ENCODE data around the gene PRDM8. TPM values are rescaled to one million over a fixed set of nuclear protein-coding genes. Genes with fewer than 3 reads are reported as not detected.

PRDM8 gene
- total RNA-seq, 1 donor from 2014 or later, result 1.6 TPM

DNA sequence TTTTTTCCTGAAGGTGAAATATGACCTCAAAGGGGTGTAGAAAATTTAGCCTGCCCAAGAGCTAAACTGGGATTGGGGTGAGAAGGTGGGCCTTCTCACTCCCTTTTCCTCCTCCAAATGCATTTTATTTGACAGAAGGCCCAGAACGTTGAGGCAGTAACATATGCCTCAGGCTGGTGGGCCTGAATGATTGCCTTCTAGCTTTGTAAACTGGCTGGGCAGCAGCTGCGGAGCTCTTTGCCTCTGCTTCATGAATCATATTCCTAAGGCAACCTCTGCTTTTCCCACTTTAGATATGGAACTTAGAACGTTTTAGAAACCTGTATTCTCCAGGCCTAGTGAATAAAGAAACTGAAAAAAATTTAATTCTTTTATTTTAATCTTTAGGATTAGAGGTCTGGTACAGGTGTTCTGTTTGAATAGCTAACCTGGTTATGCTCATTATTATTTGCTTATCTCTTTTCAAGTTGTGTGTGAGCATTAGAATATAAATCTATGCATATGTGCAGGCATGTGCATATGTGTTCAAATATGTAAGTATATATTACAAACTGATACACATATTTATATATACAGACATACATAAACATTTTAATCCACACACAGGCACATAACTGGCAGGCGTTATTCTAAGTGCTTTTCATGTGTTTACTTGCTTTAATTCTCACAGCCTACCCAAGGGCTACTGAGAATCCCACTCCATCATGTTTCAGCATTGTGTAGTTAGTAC is 11.5 kb downstream of the PRDM8 start:
- TF ChIP-seq, protein P1, sequence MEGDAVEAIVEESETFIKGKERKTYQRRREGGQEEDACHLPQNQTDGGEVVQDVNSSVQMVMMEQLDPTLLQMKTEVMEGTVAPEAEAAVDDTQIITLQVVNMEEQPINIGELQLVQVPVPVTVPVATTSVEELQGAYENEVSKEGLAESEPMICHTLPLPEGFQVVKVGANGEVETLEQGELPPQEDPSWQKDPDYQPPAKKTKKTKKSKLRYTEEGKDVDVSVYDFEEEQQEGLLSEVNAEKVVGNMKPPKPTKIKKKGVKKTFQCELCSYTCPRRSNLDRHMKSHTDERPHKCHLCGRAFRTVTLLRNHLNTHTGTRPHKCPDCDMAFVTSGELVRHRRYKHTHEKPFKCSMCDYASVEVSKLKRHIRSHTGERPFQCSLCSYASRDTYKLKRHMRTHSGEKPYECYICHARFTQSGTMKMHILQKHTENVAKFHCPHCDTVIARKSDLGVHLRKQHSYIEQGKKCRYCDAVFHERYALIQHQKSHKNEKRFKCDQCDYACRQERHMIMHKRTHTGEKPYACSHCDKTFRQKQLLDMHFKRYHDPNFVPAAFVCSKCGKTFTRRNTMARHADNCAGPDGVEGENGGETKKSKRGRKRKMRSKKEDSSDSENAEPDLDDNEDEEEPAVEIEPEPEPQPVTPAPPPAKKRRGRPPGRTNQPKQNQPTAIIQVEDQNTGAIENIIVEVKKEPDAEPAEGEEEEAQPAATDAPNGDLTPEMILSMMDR (IDR thresholded peaks at IDR 0.05; ENCODE audit: unreplicated experiment), result no peak

DNA sequence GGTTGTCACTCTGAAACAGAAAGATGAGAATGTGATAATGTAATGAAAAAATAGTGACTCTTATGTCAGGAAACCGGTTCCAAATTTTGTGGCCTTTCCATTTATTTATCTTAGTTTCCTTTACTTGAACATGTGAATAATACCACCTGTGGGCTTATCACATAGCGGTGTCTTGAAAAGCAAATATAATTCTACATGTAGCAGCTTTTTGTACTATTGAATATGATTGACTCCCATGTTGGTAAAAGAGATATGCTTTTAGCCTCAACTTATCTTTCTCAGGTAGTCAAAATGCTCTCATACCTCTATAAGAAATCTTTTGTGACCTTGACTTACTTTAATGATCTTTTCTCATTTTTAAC is 12.0 kb downstream of the PRDM8 start:
- no peak for DNase-seq (ENCODE audit: low spot score in 2 of 2, unreplicated experiment in 2 of 2)
- TF ChIP-seq, protein P1 (IDR thresholded peaks at IDR 0.05; ENCODE audit: unreplicated experiment), result no peak
- H3K27me3 Mint-ChIP-seq (ENCODE audit: low read depth), result peaks cover 78% of the 10 kb centered on the region
- peaks cover 8% of the 10 kb centered on the region for H3K4me1 Mint-ChIP-seq
- peaks cover 3% of the 10 kb centered on the region for H3K36me3 Mint-ChIP-seq
- H3K9me3 Mint-ChIP-seq, result no peaks in the 10 kb centered on the region
- no peak overlapping the region for H3K4me3 Mint-ChIP-seq
- no peak overlapping the region for H3K27ac Mint-ChIP-seq

More for the DNA sequence above, 11.5 kb downstream of the PRDM8 start:
- Mint-ChIP-seq H3K4me3 (no peak overlapping the region), H3K9me3 (no peaks in the 10 kb centered on the region), H3K4me1 (peaks cover 8% of the 10 kb centered on the region), H3K36me3 (peaks cover 3% of the 10 kb centered on the region), H3K27ac (no peak overlapping the region), H3K27me3 (ENCODE audit: low read depth) (peaks cover 84% of the 10 kb centered on the region)
- DNase-seq (ENCODE audit: low spot score in 2 of 2, unreplicated experiment in 2 of 2), result no peak

DNA sequence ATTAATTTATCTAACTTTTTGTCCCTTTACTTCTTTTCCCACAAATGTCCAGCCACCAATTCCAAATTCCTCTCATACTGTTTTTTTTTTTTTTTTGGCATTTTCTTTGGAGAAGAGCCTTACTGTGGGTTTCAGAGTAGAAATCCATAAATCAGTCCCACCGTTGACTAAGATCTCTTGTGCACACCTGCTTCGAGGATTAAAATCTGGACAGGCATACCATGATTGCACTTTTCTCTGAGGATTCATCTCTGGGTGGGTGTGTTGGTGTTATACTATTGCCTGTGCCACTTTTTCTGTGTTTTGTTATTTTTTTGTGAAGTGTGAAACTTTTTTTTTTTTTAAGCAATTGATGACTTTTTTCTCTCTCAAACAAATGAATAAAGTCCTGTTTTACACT is 13.2 kb downstream of the PRDM8 start:
- Mint-ChIP-seq H3K36me3 (peaks cover 3% of the 10 kb centered on the region), H3K4me1 (peaks cover 9% of the 10 kb centered on the region), H3K9me3 (no peaks in the 10 kb centered on the region), H3K27ac (no peak overlapping the region), H3K27me3 (ENCODE audit: low read depth) (peaks cover 69% of the 10 kb centered on the region), H3K4me3 (no peak overlapping the region)
- TF ChIP-seq, protein P1 (IDR thresholded peaks at IDR 0.05; ENCODE audit: unreplicated experiment), result no peak
- no peak for DNase-seq (ENCODE audit: low spot score in 2 of 2, unreplicated experiment in 2 of 2)

DNA sequence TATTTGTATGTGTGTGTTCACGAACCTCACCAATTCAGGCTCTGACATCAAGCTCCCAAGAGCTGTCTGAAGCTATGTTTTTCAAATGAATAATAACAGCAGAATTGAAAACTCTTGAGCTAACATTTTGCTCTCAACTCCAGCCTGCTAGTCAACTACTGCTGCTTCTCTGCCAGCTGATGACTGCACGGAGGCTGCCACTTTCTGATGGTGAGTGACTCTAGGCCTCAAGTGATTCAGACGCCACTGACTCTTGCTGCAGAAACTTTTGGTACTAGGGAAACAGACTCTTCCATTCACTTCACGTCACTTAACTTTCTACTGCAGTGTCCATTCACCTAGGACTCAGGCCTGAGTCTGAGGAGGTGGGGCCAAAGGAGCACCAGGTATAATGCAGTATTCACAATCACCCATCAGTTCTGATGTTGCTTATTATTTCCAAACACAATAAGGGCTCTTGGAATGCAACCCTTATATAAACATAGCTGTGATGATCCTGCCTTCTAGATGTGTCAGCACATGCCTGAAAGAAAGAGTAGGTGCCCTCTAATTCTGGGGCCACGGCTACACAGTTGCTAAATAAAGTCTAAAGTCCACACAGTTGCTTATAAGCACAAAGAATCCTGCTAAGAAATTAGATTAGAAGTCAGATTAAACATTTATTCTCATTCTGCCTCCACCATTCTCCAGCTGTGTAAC is 16.0 kb downstream of the PRDM8 start:
- Mint-ChIP-seq H3K27me3 (ENCODE audit: low read depth) (peaks cover 62% of the 10 kb centered on the region), H3K4me3 (no peak overlapping the region), H3K9me3 (no peaks in the 10 kb centered on the region), H3K4me1 (peaks cover 9% of the 10 kb centered on the region), H3K36me3 (no peaks in the 10 kb centered on the region), H3K27ac (no peak overlapping the region)
- DNase-seq (ENCODE audit: low spot score in 2 of 2, unreplicated experiment in 2 of 2), result no peak
- TF ChIP-seq, protein P1 (IDR thresholded peaks at IDR 0.05; ENCODE audit: unreplicated experiment), result no peak

DNA sequence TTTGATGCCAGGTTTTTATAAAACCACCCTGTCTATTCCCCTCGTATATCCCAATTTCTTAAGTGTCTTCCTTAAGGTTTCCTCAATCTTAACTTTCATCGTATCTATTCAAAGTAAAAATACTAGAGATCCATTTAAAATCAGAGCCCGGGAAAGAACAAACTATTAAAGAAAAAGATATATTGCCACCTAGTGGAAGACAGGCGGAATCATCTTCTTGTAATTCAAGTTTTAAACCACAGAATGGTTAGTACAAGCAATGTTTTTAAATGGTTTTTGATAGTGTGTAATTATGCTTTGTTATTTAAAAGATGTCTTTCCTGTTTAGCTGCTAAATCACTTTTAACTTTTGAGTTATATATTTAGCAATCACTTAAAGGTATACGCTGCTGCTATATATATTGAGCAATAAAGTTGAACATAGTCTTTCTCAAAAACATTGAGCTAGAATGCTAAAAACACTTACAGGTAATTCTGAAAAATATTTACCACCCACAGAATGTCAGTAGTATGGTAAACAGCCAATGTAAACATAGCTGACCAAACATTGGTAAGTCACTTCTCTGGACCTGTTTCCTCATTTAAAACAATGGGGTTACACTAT is 18.2 kb downstream of the PRDM8 start:
- Mint-ChIP-seq H3K36me3 (no peaks in the 10 kb centered on the region), H3K27ac (no peak overlapping the region), H3K27me3 (ENCODE audit: low read depth) (peaks cover 69% of the 10 kb centered on the region), H3K4me3 (no peak overlapping the region), H3K9me3 (no peaks in the 10 kb centered on the region), H3K4me1 (peaks cover 7% of the 10 kb centered on the region)
- no peak for DNase-seq (ENCODE audit: low spot score in 2 of 2, unreplicated experiment in 2 of 2)
- TF ChIP-seq, protein P1 (IDR thresholded peaks at IDR 0.05; ENCODE audit: unreplicated experiment), result peak; percentile 78

Data from mesothelial cell of epicardium (in vitro differentiated cells).